Endodermal cell (in vitro differentiated cells): Measurements from ENCODE around the gene BCL11B. TPM values are rescaled to one million over a fixed set of nuclear protein-coding genes. Genes with fewer than 3 reads are reported as not detected.

Experiments used
- DNase-seq: peaks from one replicate; pipeline ENCODE4 v3.0.0-alpha.2; 2017
- H3K27ac ChIP-seq: 2 replicates; pipeline ENCODE4 v1.5.1; 2013; ENCODE audit warnings: mild to moderate bottlenecking, low read depth, low read length, moderate library complexity
- H3K27me3 ChIP-seq: 2 replicates; pipeline ENCODE4 v1.6.1; 2013; ENCODE audit warnings: mild to moderate bottlenecking, low read length, moderate library complexity; ENCODE audit not compliant: insufficient read depth, control insufficient read depth, poor library complexity, severe bottlenecking
- H3K36me3 ChIP-seq: 2 replicates; pipeline ENCODE4 v1.7.0; 2013; ENCODE audit warnings: mild to moderate bottlenecking, low read length, moderate library complexity; ENCODE audit not compliant: control insufficient read depth, insufficient read depth
- H3K4me1 ChIP-seq: one replicate; pipeline ENCODE4 v1.7.0; 2013; ENCODE audit warnings: low read length; ENCODE audit not compliant: control insufficient read depth, insufficient read depth
- H3K4me3 ChIP-seq: 2 replicates; pipeline ENCODE4 v1.5.1; 2013; ENCODE audit warnings: mild to moderate bottlenecking, low read length, moderate library complexity
- H3K9ac ChIP-seq: 2 replicates; pipeline ENCODE4 v1.6.1; 2013; ENCODE audit warnings: mild to moderate bottlenecking, low read length, moderate library complexity; ENCODE audit not compliant: poor library complexity, severe bottlenecking; ENCODE audit errors: extremely low read depth
- H3K9me3 ChIP-seq: 2 replicates; pipeline ENCODE4 v1.6.1; 2013; ENCODE audit warnings: mild to moderate bottlenecking, low read length, moderate library complexity; ENCODE audit not compliant: control insufficient read depth
- H3K27ac Mint-ChIP-seq: 2 replicates; pipeline ENCODE4 v1.8.0; 2020; ENCODE audit warnings: mixed read lengths
- H3K27me3 Mint-ChIP-seq: 2 replicates; pipeline ENCODE4 v1.8.0; 2021; ENCODE audit warnings: mild to moderate bottlenecking, mixed read lengths; ENCODE audit not compliant: insufficient read depth
- H3K36me3 Mint-ChIP-seq: 2 replicates; pipeline ENCODE4 v1.8.0; 2020; ENCODE audit warnings: low read depth, mixed read lengths
- H3K4me1 Mint-ChIP-seq: 2 replicates; pipeline ENCODE4 v1.8.0; 2020; ENCODE audit warnings: mixed read lengths
- H3K4me3 Mint-ChIP-seq: 2 replicates; pipeline ENCODE4 v1.8.0; 2020; ENCODE audit warnings: mild to moderate bottlenecking, moderate library complexity, mixed read lengths
- H3K9me3 Mint-ChIP-seq: 2 replicates; pipeline ENCODE4 v1.8.0; 2020; ENCODE audit warnings: mild to moderate bottlenecking, mixed read lengths
- WGBS, 2 experiments: methylation state at CpG; one replicate each; pipeline versions ENCODE4 v1.1.5 to v1.1.7; 2013; ENCODE audit warnings: missing lambda C conversion rate in 2 of 2, mixed read lengths in 1 of 2; ENCODE audit not compliant: insufficient coverage in 1 of 2, insufficient read length in 1 of 2; 5-methylcytosine and 5-hydroxymethylcytosine counted together
- total RNA-seq, 2 donors: library from RNA; stranded (reverse); fragmentation: NEBNext Ultra II Directional in 1 of 2; extraction: Animal tissue kit (Norgen Biotek cat#: 25700) in 1 of 2; gene quantifications; 2 replicates in 1 of 2; 3 replicates in 1 of 2; pipeline ENCODE4 v1.2.1, GENCODE V29; 2021
- TF ChIP-seq, protein P1 (sequence below): fragments of 200-600 bp; sonication (generic); conservative IDR thresholded peaks from 2 replicates; pipeline ENCODE4 v1.5.0; 2021; ENCODE audit warnings: antibody characterized with exemption, mild to moderate bottlenecking

BCL11B gene
- total RNA-seq, 2 donors from 2014 or later: 5.7 to 6.0 TPM

DNA sequence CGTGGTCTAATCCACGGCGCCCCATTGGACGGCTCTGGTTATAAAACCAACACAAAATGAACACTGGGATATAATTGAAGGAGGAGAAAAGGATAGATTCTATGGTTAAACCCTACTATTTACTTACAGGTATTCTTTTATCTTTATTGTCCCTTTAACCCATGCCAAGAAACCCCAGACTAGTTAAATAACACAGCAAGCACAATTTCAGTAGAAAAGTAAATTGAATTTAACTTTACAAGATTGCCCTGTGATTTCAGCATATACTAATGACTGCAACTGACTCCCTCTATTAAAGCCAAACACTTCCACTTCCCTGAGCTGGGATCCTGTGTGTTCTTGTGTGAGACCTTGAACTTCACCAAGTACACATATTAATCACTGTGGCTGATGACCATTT lies 45.3 kb downstream of the BCL11B start:
- TF ChIP-seq, protein P1, sequence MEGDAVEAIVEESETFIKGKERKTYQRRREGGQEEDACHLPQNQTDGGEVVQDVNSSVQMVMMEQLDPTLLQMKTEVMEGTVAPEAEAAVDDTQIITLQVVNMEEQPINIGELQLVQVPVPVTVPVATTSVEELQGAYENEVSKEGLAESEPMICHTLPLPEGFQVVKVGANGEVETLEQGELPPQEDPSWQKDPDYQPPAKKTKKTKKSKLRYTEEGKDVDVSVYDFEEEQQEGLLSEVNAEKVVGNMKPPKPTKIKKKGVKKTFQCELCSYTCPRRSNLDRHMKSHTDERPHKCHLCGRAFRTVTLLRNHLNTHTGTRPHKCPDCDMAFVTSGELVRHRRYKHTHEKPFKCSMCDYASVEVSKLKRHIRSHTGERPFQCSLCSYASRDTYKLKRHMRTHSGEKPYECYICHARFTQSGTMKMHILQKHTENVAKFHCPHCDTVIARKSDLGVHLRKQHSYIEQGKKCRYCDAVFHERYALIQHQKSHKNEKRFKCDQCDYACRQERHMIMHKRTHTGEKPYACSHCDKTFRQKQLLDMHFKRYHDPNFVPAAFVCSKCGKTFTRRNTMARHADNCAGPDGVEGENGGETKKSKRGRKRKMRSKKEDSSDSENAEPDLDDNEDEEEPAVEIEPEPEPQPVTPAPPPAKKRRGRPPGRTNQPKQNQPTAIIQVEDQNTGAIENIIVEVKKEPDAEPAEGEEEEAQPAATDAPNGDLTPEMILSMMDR: no peak
- Mint-ChIP-seq H3K27me3 (no peaks in the 10 kb centered on the region), H3K27ac (no peak overlapping the region), H3K4me1 (peaks cover 12% of the 10 kb centered on the region), H3K9me3 (no peaks in the 10 kb centered on the region), H3K4me3 (no peak overlapping the region), H3K36me3 (peaks cover 14% of the 10 kb centered on the region)
- WGBS, 2 experiments: 94% methylated on average over 4 of the region's 4 CpGs; no CpG with 5 or more reads in 1 of the 2 experiments
- Histone ChIP-seq H3K27ac (no peak overlapping the region), H3K36me3 (peaks cover 17% of the 10 kb centered on the region), H3K4me3 (no peak overlapping the region), H3K4me1 (peaks cover 12% of the 10 kb centered on the region), H3K9me3 (no peaks in the 10 kb centered on the region), H3K27me3 (no peaks in the 10 kb centered on the region), H3K9ac (no peak overlapping the region)
- no peak for DNase-seq

DNA sequence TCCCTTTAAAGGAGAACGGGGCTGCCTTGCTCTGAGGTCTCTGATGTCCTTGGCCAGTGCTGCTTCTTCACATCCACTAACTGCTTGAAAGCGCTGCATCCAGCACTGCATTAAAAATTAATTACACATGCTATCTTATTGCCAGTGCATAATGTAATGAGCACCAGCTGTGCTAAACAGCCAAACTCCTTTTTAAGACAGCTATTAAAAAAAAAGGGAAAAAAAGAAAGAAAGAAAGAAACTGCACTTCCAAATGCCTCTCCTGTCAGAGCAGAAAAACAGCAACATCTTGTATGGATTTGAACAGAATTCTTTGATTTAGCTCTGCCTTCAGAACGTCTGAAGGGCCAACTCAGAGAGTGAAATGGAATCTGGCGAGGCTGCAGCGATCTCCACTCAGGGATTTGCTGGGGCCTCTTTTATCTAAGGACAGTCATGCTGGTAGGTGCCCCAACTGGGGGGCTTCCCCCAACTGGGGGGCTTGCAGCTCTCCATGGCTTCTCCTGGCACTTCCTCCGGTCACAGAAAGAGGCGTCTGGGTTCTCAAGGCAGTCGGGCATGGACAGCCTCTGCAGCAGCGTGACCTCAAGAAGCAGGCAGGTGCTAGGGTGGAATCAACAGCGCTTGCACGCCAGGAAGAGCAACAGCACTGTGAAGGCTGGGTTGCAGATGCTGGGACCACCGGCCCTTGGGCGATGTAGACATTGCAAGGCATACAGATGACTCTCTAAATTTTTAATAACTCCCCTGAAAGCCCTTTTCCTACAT lies 46.4 kb downstream of the BCL11B start:
- Histone ChIP-seq H3K27me3 (no peaks in the 10 kb centered on the region), H3K9me3 (no peaks in the 10 kb centered on the region), H3K36me3 (peaks cover 17% of the 10 kb centered on the region), H3K27ac (peak overlapping the region; percentile 46), H3K9ac (no peak overlapping the region), H3K4me3 (no peak overlapping the region), H3K4me1 (peaks cover 10% of the 10 kb centered on the region)
- peaks cover 14% of the 10 kb centered on the region for H3K36me3 Mint-ChIP-seq
- DNase-seq: no peak
- no peaks in the 10 kb centered on the region for H3K9me3 Mint-ChIP-seq
- no peaks in the 10 kb centered on the region for H3K27me3 Mint-ChIP-seq
- 89 to 93% methylated on average over 10 to 13 of the region's 13 CpGs for WGBS, 2 experiments
- peaks cover 10% of the 10 kb centered on the region for H3K4me1 Mint-ChIP-seq
- TF ChIP-seq, protein P1: no peak
- H3K27ac Mint-ChIP-seq: no peak overlapping the region
- H3K4me3 Mint-ChIP-seq: no peak overlapping the region

DNA sequence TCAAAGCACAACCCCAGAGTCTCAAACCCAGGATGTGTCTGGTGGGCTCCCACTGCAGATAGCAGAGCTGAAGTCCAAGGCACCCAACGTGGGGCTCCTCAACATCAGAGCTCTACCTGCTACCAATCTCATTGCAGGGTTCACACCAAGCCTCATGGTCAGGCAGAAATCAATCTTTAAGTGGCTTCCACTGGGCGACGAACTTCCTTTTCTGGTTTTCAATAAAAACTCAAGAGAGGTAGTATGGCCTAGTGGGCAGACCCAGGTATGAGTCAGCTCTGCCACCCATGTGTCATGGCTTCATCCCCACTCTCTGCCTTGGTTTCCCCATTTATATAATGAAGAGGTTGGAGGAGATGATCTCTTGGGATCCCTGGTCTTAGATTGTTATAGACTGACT lies 47.0 kb downstream of the BCL11B start:
- 88 to 98% methylated on average over 1 to 3 of the region's 3 CpGs for WGBS, 2 experiments
- Mint-ChIP-seq H3K4me1 (peaks cover 4% of the 10 kb centered on the region), H3K27ac (no peak overlapping the region), H3K27me3 (no peaks in the 10 kb centered on the region), H3K4me3 (no peak overlapping the region), H3K36me3 (peaks cover 14% of the 10 kb centered on the region), H3K9me3 (no peaks in the 10 kb centered on the region)
- Histone ChIP-seq H3K27ac (no peak overlapping the region), H3K9ac (no peak overlapping the region), H3K36me3 (peaks cover 17% of the 10 kb centered on the region), H3K4me3 (no peak overlapping the region), H3K9me3 (no peaks in the 10 kb centered on the region), H3K27me3 (no peaks in the 10 kb centered on the region), H3K4me1 (peaks cover 5% of the 10 kb centered on the region)
- TF ChIP-seq, protein P1: no peak
- no peak for DNase-seq
